OCI-LY3 (cell line): ENCODE data around the gene TMEM185B.

Experiments used
- H2AFZ ChIP-seq: fragments of 200-600, 300-600 bp; shearing (Covaris generic); 2 replicates; pipeline ENCODE4 v1.6.0; 2014; ENCODE audit warnings: antibody characterized with exemption, low read depth, low read length
- H3K27ac ChIP-seq: fragments of 200-600, 300-600 bp; sonication (generic); 2 replicates; pipeline ENCODE4 v1.5.1; 2014; ENCODE audit warnings: mild to moderate bottlenecking, low read length, moderate library complexity, mixed read lengths
- H3K27me3 ChIP-seq: fragments of 200-600, 300-600 bp; sonication (generic); 2 replicates; pipeline ENCODE4 v1.6.1; 2014; ENCODE audit warnings: low read depth, low read length, mixed read lengths
- H3K36me3 ChIP-seq: fragments of 200-600, 300-600 bp; sonication (generic); replicated peaks from 2 replicates; pipeline ENCODE3; 2014; ENCODE audit warnings: low read depth, low read length, mixed read lengths
- H3K4me1 ChIP-seq: fragments of 300-600, 200-600 bp; sonication (generic); 2 replicates; pipeline ENCODE4 v1.6.1; 2014; ENCODE audit warnings: low read length, mixed read lengths
- H3K4me2 ChIP-seq: fragments of 200-600, 300-600 bp; sonication (generic); 2 replicates; pipeline ENCODE4 v1.6.1; 2014; ENCODE audit warnings: low read length, mixed read lengths
- H3K4me3 ChIP-seq: fragments of 300-600, 200-600 bp; sonication (generic); 2 replicates; pipeline ENCODE4 v1.5.1; 2014; ENCODE audit warnings: antibody characterized with exemption, mild to moderate bottlenecking, low read length, moderate library complexity
- H3K79me2 ChIP-seq: fragments of 300-600, 200-600 bp; shearing (Covaris generic); 2 replicates; pipeline ENCODE4 v1.6.1; 2014; ENCODE audit warnings: mild to moderate bottlenecking, low read length, mixed read lengths
- H3K9ac ChIP-seq: fragments of 300-600, 200-600 bp; shearing (Covaris generic); 2 replicates; pipeline ENCODE4 v1.6.0; 2014; ENCODE audit warnings: mild to moderate bottlenecking, low read length, moderate library complexity
- H3K9me3 ChIP-seq: fragments of 200-600, 300-600 bp; shearing (Covaris generic); 2 replicates; pipeline ENCODE4 v1.6.1; 2014; ENCODE audit warnings: low read length, mixed read lengths; ENCODE audit not compliant: insufficient read depth
- H4K20me1 ChIP-seq: fragments of 200-600, 300-600 bp; sonication (generic); 2 replicates; pipeline ENCODE4 v1.6.1; 2016; ENCODE audit warnings: low read length, mixed read lengths; ENCODE audit not compliant: insufficient read depth
- CTCF ChIP-seq: fragments of 200-600, 300-600 bp; sonication (generic); IDR thresholded peaks from 2 replicates; pipeline ENCODE4 v1.5.1; 2014; ENCODE audit warnings: antibody characterized with exemption, low read length, low read depth
- EZH2phosphoT487 ChIP-seq: fragments of 200-600 bp; shearing (Covaris generic); IDR thresholded peaks from 2 replicates; pipeline ENCODE4 v1.6.1; 2018; ENCODE audit warnings: antibody characterized with exemption, mixed run types, low read depth

The TMEM185B gene

GRCh38 chr2:120239488-120240287 lies 16.5 kb upstream of the TMEM185B start:
- TF ChIP-seq CTCF (no peak), EZH2phosphoT487 (no peak)
- H4K20me1 ChIP-seq, result no peaks in the 10 kb centered on the region
- no peaks in the 10 kb centered on the region for H3K4me1 ChIP-seq
- no peak overlapping the region for H3K4me3 ChIP-seq
- no peak overlapping the region for H3K27ac ChIP-seq
- H3K9me3 ChIP-seq, result no peaks in the 10 kb centered on the region
- H3K79me2 ChIP-seq, result no peaks in the 10 kb centered on the region
- H3K36me3 ChIP-seq, result no peaks in the 10 kb centered on the region
- H2AFZ ChIP-seq, result no peak overlapping the region
- no peak overlapping the region for H3K9ac ChIP-seq
- H3K27me3 ChIP-seq, result no peaks in the 10 kb centered on the region
- H3K4me2 ChIP-seq, result no peak overlapping the region

DNA sequence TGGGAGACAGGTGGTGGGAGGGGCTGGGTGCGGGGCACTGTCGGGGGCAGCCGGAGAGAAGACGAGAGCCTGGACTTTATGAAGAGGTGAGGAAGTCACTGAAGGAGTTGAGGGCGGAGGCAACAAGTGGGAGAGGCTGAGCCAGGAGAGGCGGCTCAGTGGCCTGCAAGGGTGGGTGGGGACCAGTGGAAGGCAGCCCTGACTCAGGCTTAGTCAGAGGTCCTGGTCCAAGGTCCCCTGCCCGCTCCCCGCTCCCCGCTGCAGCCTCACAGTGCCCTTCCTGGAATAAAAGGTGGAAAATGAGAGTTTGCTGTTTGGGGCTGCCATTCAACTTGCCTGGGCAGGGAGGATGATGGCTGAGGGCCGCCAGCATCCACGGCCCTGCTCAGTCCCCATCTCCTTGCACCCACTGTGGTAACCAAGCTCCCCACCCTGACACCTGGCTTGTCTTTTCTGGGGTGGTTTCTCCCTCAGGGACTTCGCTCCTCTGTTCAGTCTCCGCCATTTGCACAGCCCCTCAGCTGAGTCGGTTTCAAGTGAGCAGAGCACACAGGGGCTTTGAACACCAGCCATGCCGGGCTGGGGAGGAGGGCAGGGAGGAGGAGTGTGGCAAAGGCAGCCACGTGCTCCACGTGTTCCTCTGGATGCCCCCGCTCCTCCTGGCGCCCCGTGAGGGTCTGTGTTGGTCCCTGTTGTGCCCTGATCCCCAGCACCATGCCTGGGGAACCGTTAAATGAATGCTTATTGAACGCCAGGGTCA lies 15.7 kb upstream of the TMEM185B start:
- Histone ChIP-seq H3K79me2 (no peaks in the 10 kb centered on the region), H3K4me1 (no peaks in the 10 kb centered on the region), H3K36me3 (no peaks in the 10 kb centered on the region), H3K27me3 (no peaks in the 10 kb centered on the region), H3K9me3 (no peaks in the 10 kb centered on the region), H3K9ac (no peak overlapping the region), H3K4me2 (no peak overlapping the region), H2AFZ (no peak overlapping the region), H4K20me1 (no peaks in the 10 kb centered on the region), H3K27ac (no peak overlapping the region), H3K4me3 (no peak overlapping the region)
- no peak for TF ChIP-seq CTCF
- TF ChIP-seq EZH2phosphoT487, result no peak

- no peak for TF ChIP-seq EZH2phosphoT487
- TF ChIP-seq CTCF, result no peak
- Histone ChIP-seq H3K27ac (no peak overlapping the region), H3K4me1 (peaks cover 6% of the 10 kb centered on the region), H3K4me2 (no peak overlapping the region), H3K9ac (no peak overlapping the region), H2AFZ (no peak overlapping the region), H3K4me3 (no peak overlapping the region), H3K36me3 (no peaks in the 10 kb centered on the region), H3K79me2 (no peaks in the 10 kb centered on the region), H3K9me3 (no peaks in the 10 kb centered on the region), H4K20me1 (no peaks in the 10 kb centered on the region), H3K27me3 (no peaks in the 10 kb centered on the region)
Measured at GRCh38 chr2:120237491-120237902, 14.3 kb upstream of the TMEM185B start.

- Histone ChIP-seq H3K4me2 (no peak overlapping the region), H2AFZ (no peak overlapping the region), H3K36me3 (no peaks in the 10 kb centered on the region), H3K9me3 (no peaks in the 10 kb centered on the region), H3K4me1 (peaks cover 12% of the 10 kb centered on the region), H3K9ac (no peak overlapping the region), H4K20me1 (no peaks in the 10 kb centered on the region), H3K27me3 (no peaks in the 10 kb centered on the region), H3K79me2 (no peaks in the 10 kb centered on the region), H3K27ac (no peak overlapping the region), H3K4me3 (no peak overlapping the region)
- TF ChIP-seq CTCF (no peak), EZH2phosphoT487 (no peak)
Measured at GRCh38 chr2:120236791-120237190, 13.6 kb upstream of the TMEM185B start.
